HPDE6-E6E7 (cell line): ENCODE results near the gene PROSER2.

ENCODE experiments used
- DNase-seq: peaks from one replicate; pipeline ENCODE4 v3.0.0; 2011; ENCODE audit warnings: missing footprints; ENCODE audit errors: extremely low spot score

The PROSER2 gene

GRCh38 chr10:11869219-11869618 is 46.1 kb downstream of the PROSER2 start:
- DNase-seq: no peak

- no peak for DNase-seq
These were observed 46.7 kb downstream of the PROSER2 start for GRCh38 chr10:11869743-11870460.

- DNase-seq: no peak
These were observed 47.3 kb downstream of the PROSER2 start for GRCh38 chr10:11870461-11870780.

- DNase-seq: no peak
These were observed 47.8 kb downstream of the PROSER2 start for GRCh38 chr10:11870900-11871400.

- DNase-seq: no peak
These were observed 48.3 kb downstream of the PROSER2 start for GRCh38 chr10:11871466-11871865.

- DNase-seq: peak; percentile 26
These were observed 51.7 kb downstream of the PROSER2 start for GRCh38 chr10:11874568-11875493.

- peak; percentile 63 for DNase-seq
These were observed 52.5 kb downstream of the PROSER2 start for GRCh38 chr10:11875494-11876281.

GRCh38 chr10:11876324-11876723 is 53.2 kb downstream of the PROSER2 start:
- DNase-seq: no peak

- no peak for DNase-seq
These were observed 53.8 kb downstream of the PROSER2 start for GRCh38 chr10:11876805-11877590.

- DNase-seq: no peak
These were observed 54.4 kb downstream of the PROSER2 start for GRCh38 chr10:11877591-11877905.

GRCh38 chr10:11878776-11879175 is 55.6 kb downstream of the PROSER2 start:
- DNase-seq: no peak

- DNase-seq: no peak
These were observed 56.4 kb downstream of the PROSER2 start for GRCh38 chr10:11879387-11880094.

GRCh38 chr10:11880151-11881029 is 57.2 kb downstream of the PROSER2 start:
- DNase-seq: no peak

GRCh38 chr10:11881030-11881476 is 57.9 kb downstream of the PROSER2 start:
- DNase-seq: no peak

GRCh38 chr10:11881477-11882417 is 58.6 kb downstream of the PROSER2 start:
- DNase-seq: peak; percentile 50

- DNase-seq: no peak
These were observed 59.7 kb downstream of the PROSER2 start for GRCh38 chr10:11882646-11883375.

GRCh38 chr10:11884706-11885423 is 61.7 kb downstream of the PROSER2 start:
- DNase-seq: peak; percentile 42
